Ascending aorta (tissue), 2 donors: ENCODE results near the gene RTN4RL2. TPM values are rescaled to one million over a fixed set of nuclear protein-coding genes. Genes with fewer than 3 reads are reported as not detected.

Experiments used
- DNase-seq, 2 donors: peaks; one replicate each; pipeline ENCODE4 v3.0.0-alpha.2; 2019; ENCODE audit warnings: low spot score in 2 of 2
- H3K27ac ChIP-seq, 2 donors: fragments of 200-600 bp; sonication (generic); one replicate each; pipeline ENCODE4 v1.5.1; 2016 to 2017; ENCODE audit warnings: mild to moderate bottlenecking in 1 of 2
- H3K27me3 ChIP-seq: fragments of 200-600 bp; sonication (generic); one replicate; pipeline ENCODE4 v1.5.1; 2017
- H3K36me3 ChIP-seq, 2 donors: fragments of 200-600 bp; sonication (generic); one replicate each; pipeline ENCODE4 v1.5.1; 2016
- H3K4me1 ChIP-seq, 2 donors: fragments of 200-600 bp; sonication (generic); one replicate each; pipeline ENCODE4 v1.5.1; 2016 to 2017; ENCODE audit warnings: mild to moderate bottlenecking in 1 of 2
- H3K4me3 ChIP-seq, 2 donors: fragments of 200-600 bp; sonication (generic); one replicate each; pipeline ENCODE4 v1.5.1; 2016 to 2017; ENCODE audit warnings: mild to moderate bottlenecking in 1 of 2
- H3K9me3 ChIP-seq, 2 donors: fragments of 200-600 bp; sonication (generic); one replicate each; pipeline ENCODE4 v1.5.1; 2016
- intact Hi-C: fragments of 100-400 bp; cut with DNase I; formaldehyde crosslinking; loops from one replicate; pipeline ENCODE4 v1.15.1; 2023
- total RNA-seq: library from RNA; depleted of rRNA; stranded (reverse); fragments of >200 nt; gene quantifications from one replicate; pipeline ENCODE4 v1.1.0, GENCODE V29; 2016
- TF ChIP-seq, protein P1 (sequence below), 3 experiments: fragments of 200-600 bp in 2 of 3; fragments of 450-650 bp in 1 of 3; sonication (generic) in 2 of 3; IDR thresholded peaks; one replicate each; pipeline ENCODE4 v1.5.1; 2016 to 2019; ENCODE audit warnings: antibody characterized with exemption in 3 of 3, mild to moderate bottlenecking in 1 of 3, moderate library complexity in 1 of 3

RTN4RL2 gene
- total RNA-seq, 1 donor from 2014 or later: 0.64 TPM

DNA sequence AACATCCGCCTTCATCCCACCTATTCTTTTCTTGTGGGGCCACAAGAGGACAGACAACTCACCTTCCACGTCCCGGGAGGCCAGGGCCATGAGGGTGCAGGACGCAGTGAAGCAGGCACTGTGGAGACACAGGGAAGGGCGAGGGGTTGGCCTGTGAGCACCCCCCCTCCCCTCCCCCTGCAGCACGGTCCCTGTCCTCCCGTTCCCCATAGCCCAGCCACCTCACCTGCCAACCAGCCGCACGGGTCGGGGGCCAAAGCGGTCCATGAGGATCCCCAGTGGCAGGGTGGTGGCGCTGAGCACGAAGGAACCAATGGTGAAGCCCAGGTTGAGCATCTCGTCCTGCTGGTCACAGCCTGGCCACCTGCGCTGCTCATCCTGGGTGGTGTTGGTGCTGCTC is 40.6 kb downstream of the RTN4RL2 start:
- intact Hi-C loops: no loop called here
- DNase-seq: no peak
- H3K27ac ChIP-seq: peak overlapping the region; percentile 7 to 77

DNA sequence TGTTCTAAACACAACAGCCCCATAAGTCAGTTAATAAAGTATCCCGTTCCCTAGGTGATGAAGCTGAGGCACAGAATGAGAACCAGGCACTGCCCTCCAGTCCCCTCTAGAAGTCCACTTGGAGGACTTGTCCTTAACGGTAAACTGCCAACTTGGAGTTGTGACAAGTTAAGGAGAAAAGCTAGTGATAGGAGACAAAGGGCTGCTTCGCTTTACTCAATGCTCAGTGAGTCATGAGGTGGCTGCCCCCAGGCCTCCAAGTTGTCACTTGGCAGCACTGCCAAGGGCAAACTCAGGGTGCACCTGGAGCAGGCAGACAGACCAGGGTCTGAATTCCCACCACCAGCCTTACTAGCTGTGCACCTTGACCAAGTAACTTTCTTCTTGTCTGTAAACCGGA is 41.6 kb downstream of the RTN4RL2 start:
- no peak for DNase-seq
- intact Hi-C loops: no loop called here
- Histone ChIP-seq H3K36me3 (no peaks in the 10 kb centered on the region), H3K4me3 (no peak overlapping the region), H3K9me3 (no peaks in the 10 kb centered on the region), H3K27ac (no peak overlapping the region), H3K4me1 (peaks cover 4 to 12% of the 10 kb centered on the region in 2 donors), H3K27me3 (no peaks in the 10 kb centered on the region)
- TF ChIP-seq, protein P1, sequence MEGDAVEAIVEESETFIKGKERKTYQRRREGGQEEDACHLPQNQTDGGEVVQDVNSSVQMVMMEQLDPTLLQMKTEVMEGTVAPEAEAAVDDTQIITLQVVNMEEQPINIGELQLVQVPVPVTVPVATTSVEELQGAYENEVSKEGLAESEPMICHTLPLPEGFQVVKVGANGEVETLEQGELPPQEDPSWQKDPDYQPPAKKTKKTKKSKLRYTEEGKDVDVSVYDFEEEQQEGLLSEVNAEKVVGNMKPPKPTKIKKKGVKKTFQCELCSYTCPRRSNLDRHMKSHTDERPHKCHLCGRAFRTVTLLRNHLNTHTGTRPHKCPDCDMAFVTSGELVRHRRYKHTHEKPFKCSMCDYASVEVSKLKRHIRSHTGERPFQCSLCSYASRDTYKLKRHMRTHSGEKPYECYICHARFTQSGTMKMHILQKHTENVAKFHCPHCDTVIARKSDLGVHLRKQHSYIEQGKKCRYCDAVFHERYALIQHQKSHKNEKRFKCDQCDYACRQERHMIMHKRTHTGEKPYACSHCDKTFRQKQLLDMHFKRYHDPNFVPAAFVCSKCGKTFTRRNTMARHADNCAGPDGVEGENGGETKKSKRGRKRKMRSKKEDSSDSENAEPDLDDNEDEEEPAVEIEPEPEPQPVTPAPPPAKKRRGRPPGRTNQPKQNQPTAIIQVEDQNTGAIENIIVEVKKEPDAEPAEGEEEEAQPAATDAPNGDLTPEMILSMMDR (IDR thresholded peaks at IDR 0.05): no peak

More for the DNA sequence above, 40.6 kb downstream of the RTN4RL2 start:
- no peak overlapping the region for H3K4me3 ChIP-seq
- peaks cover 4 to 12% of the 10 kb centered on the region in 2 donors for H3K4me1 ChIP-seq
- H3K27me3 ChIP-seq: no peaks in the 10 kb centered on the region
- TF ChIP-seq, protein P1 (IDR thresholded peaks at IDR 0.05): no peak
- no peaks in the 10 kb centered on the region for H3K9me3 ChIP-seq
- no peaks in the 10 kb centered on the region for H3K36me3 ChIP-seq

DNA sequence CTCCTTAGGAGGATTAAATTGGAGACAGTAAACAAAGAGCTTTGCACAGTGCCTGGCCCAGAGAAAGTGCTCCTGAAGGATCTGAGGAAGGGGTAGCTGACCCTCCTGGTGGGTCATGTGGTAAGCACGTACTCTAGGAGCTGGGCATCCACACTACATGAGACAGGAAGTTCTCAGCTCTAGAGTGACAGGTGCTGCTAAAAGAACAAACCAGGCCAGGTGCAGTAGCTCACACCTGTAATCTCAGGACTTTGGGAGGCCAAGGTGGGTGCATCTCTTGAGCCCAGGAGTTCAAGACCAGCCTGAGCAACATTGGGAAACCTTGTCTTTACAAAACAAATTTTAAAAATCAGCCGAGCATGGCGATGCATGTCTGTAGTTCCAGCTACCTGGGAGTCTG is 42.0 kb downstream of the RTN4RL2 start:
- no peaks in the 10 kb centered on the region for H3K27me3 ChIP-seq
- no peak for DNase-seq
- H3K4me1 ChIP-seq: peaks cover 4 to 12% of the 10 kb centered on the region in 2 donors
- H3K27ac ChIP-seq: no peak overlapping the region
- intact Hi-C loops: no loop called here
- no peaks in the 10 kb centered on the region for H3K9me3 ChIP-seq
- H3K4me3 ChIP-seq: no peak overlapping the region
- no peaks in the 10 kb centered on the region for H3K36me3 ChIP-seq
- TF ChIP-seq, protein P1 (IDR thresholded peaks at IDR 0.05): no peak

DNA sequence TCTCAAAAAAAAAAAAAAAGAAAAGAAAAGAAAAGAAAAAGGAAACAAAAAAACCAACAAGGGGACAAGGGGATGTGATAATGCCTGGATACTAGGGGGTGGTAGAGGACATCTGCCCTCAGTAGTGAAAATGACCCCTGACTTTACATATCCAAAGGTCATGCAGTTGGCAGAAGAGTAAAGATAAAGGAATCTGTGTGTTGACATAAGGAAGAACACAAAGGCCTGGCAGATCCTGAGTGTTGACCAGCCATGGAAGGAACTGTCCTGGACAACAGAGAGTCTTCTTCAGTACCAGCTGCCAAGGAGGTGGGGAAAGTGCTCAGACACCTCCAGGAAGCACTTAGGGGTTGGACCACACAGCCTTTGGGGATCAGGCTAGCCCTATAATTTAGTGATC is 42.5 kb downstream of the RTN4RL2 start:
- TF ChIP-seq, protein P1 (IDR thresholded peaks at IDR 0.05): no peak
- H3K9me3 ChIP-seq: no peaks in the 10 kb centered on the region
- H3K27me3 ChIP-seq: no peaks in the 10 kb centered on the region
- H3K27ac ChIP-seq: no peak overlapping the region
- peaks cover 4 to 12% of the 10 kb centered on the region in 2 donors for H3K4me1 ChIP-seq
- intact Hi-C loops: no loop called here
- no peaks in the 10 kb centered on the region for H3K36me3 ChIP-seq
- no peak for DNase-seq
- no peak overlapping the region for H3K4me3 ChIP-seq

DNA sequence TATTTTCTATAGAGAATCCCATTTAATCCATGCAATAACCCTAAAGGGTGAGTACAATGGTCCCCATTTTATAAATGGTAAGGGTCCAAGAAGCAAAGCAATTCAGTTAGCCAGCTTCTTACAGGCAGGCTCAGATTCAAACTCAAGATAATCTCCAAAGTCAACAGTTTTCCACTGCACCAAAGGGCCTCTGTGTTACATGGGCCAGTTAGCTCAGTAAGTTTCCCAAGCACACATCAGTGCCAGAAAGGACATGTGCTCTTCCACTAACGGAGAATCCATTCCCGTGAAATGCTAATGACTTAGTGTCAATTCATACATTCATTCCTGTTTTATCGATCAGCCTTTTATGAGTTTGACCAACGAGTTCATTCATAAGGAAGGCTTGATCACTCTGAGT is 44.2 kb downstream of the RTN4RL2 start:
- DNase-seq: no peak
- no peaks in the 10 kb centered on the region for H3K9me3 ChIP-seq
- intact Hi-C loops: no loop called here
- H3K36me3 ChIP-seq: no peaks in the 10 kb centered on the region
- no peak overlapping the region for H3K4me3 ChIP-seq
- H3K27me3 ChIP-seq: no peaks in the 10 kb centered on the region
- TF ChIP-seq, protein P1 (IDR thresholded peaks at IDR 0.05): no peak
- H3K4me1 ChIP-seq: peaks cover 0 to 5% of the 10 kb centered on the region in 2 donors
- no peak overlapping the region for H3K27ac ChIP-seq

DNA sequence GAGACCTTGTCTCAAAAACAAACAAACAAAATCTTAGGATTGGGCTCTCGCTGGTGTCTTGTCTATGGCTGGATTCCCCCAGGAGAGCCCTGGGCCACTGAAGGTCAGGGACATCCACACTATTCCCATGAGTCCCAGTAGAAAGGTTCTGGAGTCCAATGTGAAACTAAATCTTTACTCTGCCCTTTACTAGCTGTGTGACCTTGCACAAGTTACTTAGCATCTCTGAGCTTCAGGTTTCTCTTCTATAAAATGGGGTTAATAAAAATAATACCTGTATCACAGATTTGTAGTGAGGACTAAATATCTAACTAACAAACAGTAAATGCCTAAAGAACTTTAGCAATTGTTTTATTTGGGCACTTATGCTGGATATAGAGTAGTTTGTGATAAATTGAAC is 46.2 kb downstream of the RTN4RL2 start:
- TF ChIP-seq, protein P1 (IDR thresholded peaks at IDR 0.05): no peak
- DNase-seq: no peak
- no peaks in the 10 kb centered on the region for H3K4me1 ChIP-seq
- intact Hi-C loops: no loop called here
- H3K36me3 ChIP-seq: no peaks in the 10 kb centered on the region
- no peaks in the 10 kb centered on the region for H3K9me3 ChIP-seq
- H3K27me3 ChIP-seq: no peaks in the 10 kb centered on the region
- H3K27ac ChIP-seq: no peak overlapping the region
- H3K4me3 ChIP-seq: no peak overlapping the region
